GM12878 (cell line): ENCODE data around the gene CHMP6. TPM values are rescaled to one million over a fixed set of nuclear protein-coding genes. Genes with fewer than 3 reads are reported as not detected.

ENCODE experiments used
- ATAC-seq: fragments of 200-7000 bp; cut with Tn5 transposase; 3 replicates; pipeline ENCODE4 v1.9.1; 2020; ENCODE audit warnings: mild to moderate bottlenecking, moderate library complexity
- BruUV-seq: library from RNA; stranded (reverse); fragments of 400-500 nt; replicated peaks from 2 replicates; lab custom pipeline; 2021; lab: Mats Ljungman, UMichigan
- CTCF ChIA-PET: fragments of 300-600 bp; sonication (Branson Sonifier 250); formaldehyde crosslinking; extraction: SDS; loops from one replicate; lab custom pipeline; 2021; ENCODE audit warnings: inconsistent platforms; lab: Yijun Ruan, JAX
- POLR2A ChIA-PET: fragments of 350-600 bp; formaldehyde crosslinking; extraction: SDS; loops from one replicate; lab custom pipeline; 2021; ENCODE audit warnings: inconsistent platforms; lab: Charles Lee
- RAD21 ChIA-PET: fragments of 300-600 bp; sonication (Branson Sonifier 250); formaldehyde crosslinking; loops from one replicate; lab custom pipeline; 2023; ENCODE audit warnings: antibody characterized with exemption; ENCODE audit not compliant: unreplicated experiment; lab: Charles Lee
- SMC1A ChIA-PET: fragments of 300-600 bp; sonication (Branson Sonifier 250); formaldehyde crosslinking; loops from one replicate; lab custom pipeline; 2023; ENCODE audit not compliant: unreplicated experiment, uncharacterized antibody; lab: Charles Lee
- DNase-seq: peaks from one replicate; pipeline ENCODE4 v3.0.0-alpha.2; 2011; ENCODE audit warnings: low read depth, low spot score
- FAIRE-seq: peaks from 3 replicates; lab custom pipeline; 2011; peaks lifted over from hg19 to GRCh38; lab: Jason Lieb, UNC
- H2AFZ ChIP-seq: 2 replicates; pipeline ENCODE4 v1.6.0; 2011; ENCODE audit warnings: low read depth, low read length, control low read depth; ENCODE audit not compliant: control insufficient read depth
- H3K27ac ChIP-seq: 2 replicates; pipeline ENCODE4 v1.5.1; 2011; ENCODE audit warnings: control low read depth; ENCODE audit not compliant: control insufficient read depth, insufficient read depth
- H3K27me3 ChIP-seq, 2 experiments: replicated peaks in 1 of 2; 2 replicates each; pipeline versions ENCODE4 v1.6.0 to v1.6.1; 2011; ENCODE audit warnings: low read length in 1 of 2; ENCODE audit not compliant: control insufficient read depth in 2 of 2, insufficient read depth in 2 of 2
- H3K36me3 ChIP-seq, 2 experiments: 2 replicates each; pipeline ENCODE4 v1.5.1; 2011; ENCODE audit warnings: low read length in 1 of 2; ENCODE audit not compliant: control insufficient read depth in 2 of 2, insufficient read depth in 2 of 2
- H3K4me1 ChIP-seq: 2 replicates; pipeline ENCODE4 v1.6.1; 2011; ENCODE audit warnings: mild to moderate bottlenecking, low read length, moderate library complexity, mixed read lengths; ENCODE audit not compliant: control insufficient read depth, insufficient read depth
- H3K4me2 ChIP-seq: 2 replicates; pipeline ENCODE4 v1.6.0; 2011; ENCODE audit warnings: control low read depth; ENCODE audit not compliant: control insufficient read depth, insufficient read depth
- H3K4me3 ChIP-seq: fragments of 200-600 bp; sonication (generic); 2 replicates; pipeline ENCODE4 v1.5.1; 2016
- H3K79me2 ChIP-seq: 2 replicates; pipeline ENCODE4 v1.6.0; 2011; ENCODE audit warnings: low read length; ENCODE audit not compliant: control insufficient read depth, insufficient read depth
- H3K9ac ChIP-seq: 2 replicates; pipeline ENCODE4 v1.8.0; 2011; ENCODE audit warnings: low read length, control low read depth, mixed read lengths; ENCODE audit not compliant: control insufficient read depth, insufficient read depth
- H3K9me3 ChIP-seq: replicated peaks from 3 replicates; pipeline ENCODE4 v1.5.1; 2011; ENCODE audit warnings: mild to moderate bottlenecking, low read length; ENCODE audit not compliant: control insufficient read depth, insufficient read depth
- H4K20me1 ChIP-seq: 2 replicates; pipeline ENCODE4 v1.6.0; 2011; ENCODE audit not compliant: control insufficient read depth, insufficient read depth
- ATF7 ChIP-seq: fragments of 450-650 bp; IDR thresholded peaks from 2 replicates; pipeline ENCODE4 v1.6.1; 2016; ENCODE audit warnings: low read depth, mild to moderate bottlenecking
- BCL3 ChIP-seq: IDR thresholded peaks from 2 replicates; pipeline ENCODE4 v1.6.1; 2011; ENCODE audit warnings: borderline replicate concordance, low read depth, mild to moderate bottlenecking, moderate library complexity, low read length; ENCODE audit not compliant: insufficient read depth, poor library complexity, severe bottlenecking
- DPF2 ChIP-seq: fragments of 450-650 bp; IDR thresholded peaks from 2 replicates; pipeline ENCODE4 v1.6.1; 2017; ENCODE audit warnings: mild to moderate bottlenecking
- EGR1 ChIP-seq, 2 experiments: IDR thresholded peaks; 1 replicate in 1 of 2; 2 replicates in 1 of 2; pipeline ENCODE4 v1.6.1; 2011 to 2012; ENCODE audit warnings: low read depth in 2 of 2, low read length in 2 of 2, borderline replicate concordance in 1 of 2, mild to moderate bottlenecking in 1 of 2, moderate library complexity in 1 of 2
- EZH2 ChIP-seq: IDR thresholded peaks from 2 replicates; pipeline ENCODE4 v1.6.1; 2012; ENCODE audit warnings: low read depth, mild to moderate bottlenecking, control low read depth, inconsistent platforms, low read length, borderline replicate concordance; ENCODE audit not compliant: control insufficient read depth
- HDGF ChIP-seq: fragments of 450-650 bp; IDR thresholded peaks from 2 replicates; pipeline ENCODE4 v1.6.1; 2016; ENCODE audit warnings: antibody characterized with exemption
- JUNB ChIP-seq: IDR thresholded peaks from 2 replicates; pipeline ENCODE4 v1.6.1; 2016; ENCODE audit warnings: antibody characterized with exemption, mild to moderate bottlenecking
- NBN ChIP-seq: fragments of 450-650 bp; IDR thresholded peaks from 2 replicates; pipeline ENCODE4 v1.6.1; 2016
- PKNOX1 ChIP-seq: fragments of 450-650 bp; IDR thresholded peaks from 2 replicates; pipeline ENCODE4 v1.6.1; 2016; ENCODE audit warnings: mild to moderate bottlenecking
- POLR2AphosphoS5 ChIP-seq: IDR thresholded peaks from 2 replicates; pipeline ENCODE4 v1.6.1; 2011; ENCODE audit warnings: mild to moderate bottlenecking, low read length, inconsistent platforms
- RB1 ChIP-seq: fragments of 450-650 bp; formaldehyde crosslinking; IDR thresholded peaks from 2 replicates; pipeline ENCODE4 v1.6.1; 2017; ENCODE audit warnings: mild to moderate bottlenecking, borderline replicate concordance
- SPI1 ChIP-seq: IDR thresholded peaks from 2 replicates; pipeline ENCODE4 v1.6.1; 2011; ENCODE audit warnings: low read depth, mild to moderate bottlenecking, low read length, moderate library complexity, borderline replicate concordance; ENCODE audit not compliant: insufficient read depth
- TAF1 ChIP-seq: IDR thresholded peaks from 2 replicates; pipeline ENCODE4 v1.6.1; 2011; ENCODE audit warnings: mild to moderate bottlenecking, low read depth, low read length, borderline replicate concordance
- TCF3 ChIP-seq: IDR thresholded peaks from 2 replicates; pipeline ENCODE4 v1.6.1; 2012; ENCODE audit warnings: low read depth, mild to moderate bottlenecking, low read length, borderline replicate concordance; ENCODE audit not compliant: insufficient read depth
- ZBTB33 ChIP-seq: fragments of 450-650 bp; IDR thresholded peaks from 2 replicates; pipeline ENCODE4 v1.6.1; 2017; ENCODE audit warnings: mild to moderate bottlenecking
- ZNF207 ChIP-seq: fragments of 450-650 bp; IDR thresholded peaks from 2 replicates; pipeline ENCODE4 v1.6.1; 2014; ENCODE audit warnings: antibody characterized with exemption, mild to moderate bottlenecking, borderline replicate concordance
- ZNF24 ChIP-seq: fragments of 450-650 bp; IDR thresholded peaks from 2 replicates; pipeline ENCODE4 v1.6.1; 2017; ENCODE audit warnings: antibody characterized with exemption, mild to moderate bottlenecking
- WGBS: methylation state at CpG from one replicate; pipeline ENCODE4 v1.1.6; 2016; ENCODE audit warnings: low lambda C conversion rate; ENCODE audit not compliant: insufficient replicate concordance, insufficient coverage; ENCODE audit errors: missing lambda C conversion rate; 5-methylcytosine and 5-hydroxymethylcytosine counted together
- in situ Hi-C: fragments of 300-500 bp; cut with MboI; formaldehyde crosslinking; loops from 9 replicates; pipeline ENCODE4 v1.14.3; 2018; ENCODE audit warnings: mixed read lengths
- intact Hi-C: fragments of 100-400 bp; cut with micrococcal nuclease; formaldehyde crosslinking; loops from one replicate; pipeline ENCODE4 v1.14.2; 2022; ENCODE audit not compliant: unreplicated experiment
- polyA plus RNA-seq, 11 experiments: library from polyadenylated mRNA; depleted of rRNA in 4 of 11; unstranded in 6 of 11; stranded (reverse) in 5 of 11; fragments of >200 nt; fragmentation: Nextera tagmentation in 4 of 11; fragmentation: Illumina TruSeq in 1 of 11; extraction: Ambion mirVana in 4 of 11; extraction: Trizol in 1 of 11; gene quantifications; 1 replicate in 1 of 11; 2 replicates in 10 of 11; pipeline versions ENCODE4 v1.2.1 to v1.2.3, GENCODE V29; 2011 to 2016; ENCODE audit warnings: inconsistent platforms in 2 of 11, missing spikeins in 2 of 11, low read depth in 1 of 11
- total RNA-seq, 4 experiments: library from RNA; depleted of rRNA in 3 of 4; stranded (reverse); fragments of >200 nt in 3 of 4; fragmentation: Illumina TruSeq in 1 of 4; extraction: Trizol in 1 of 4; gene quantifications; 2 replicates each; pipeline versions ENCODE4 v1.2.1 to v1.2.3, GENCODE V29; 2013 to 2021

Gene CHMP6
- total and polyA plus RNA-seq, 10 of the 15 experiments (the other 5 are each of a cell fraction or from before 2014, with no cell fraction given): 0.21 to 37.9 (median 14.7) TPM

GRCh38 chr17:80980397-80981061, 11.1 kb upstream of the CHMP6 start:
- Histone ChIP-seq H3K4me2 (no peak overlapping the region), H3K4me1 (no peaks in the 10 kb centered on the region), H3K79me2 (no peaks in the 10 kb centered on the region), H4K20me1 (no peaks in the 10 kb centered on the region), H3K36me3 (no peaks in the 10 kb centered on the region), H3K4me3 (no peak overlapping the region), H3K9ac (no peak overlapping the region), H3K27me3 (peaks cover 0 to 3% of the 10 kb centered on the region in 2 experiments; a peak in 1 of 4 replicates), H2AFZ (no peak overlapping the region), H3K9me3 (no peaks in the 10 kb centered on the region), H3K27ac (no peak overlapping the region)
- ChIA-PET CTCF (interaction anchor here (0.9 to 2.1 kb wide), 3 partner anchors 9 to 553 kb away, joined by 3 to 6 read pairs (median 6); no protein-coding TSS in a partner anchor), POLR2A (no interaction called here), RAD21 (interaction anchor here (1.0 kb wide), 1 partner anchor 553 kb away, joined by 3 read pairs; no protein-coding TSS in a partner anchor), SMC1A (no interaction called here)
- intact Hi-C loops (loop anchor here (2.0 to 5.0 kb wide), 2 partner anchors 403 to 554 kb away; no protein-coding TSS in a partner anchor), in situ Hi-C loops (loop anchor here (5.0 kb wide), 1 partner anchor 553 kb away; no protein-coding TSS in a partner anchor)
- BruUV-seq: no TSS peak
- ATAC-seq (peak; percentile 41), FAIRE-seq (no peak), DNase-seq (no peak)
- 0% methylated on average over 6 of the region's 7 CpGs for WGBS
- TF ChIP-seq ZNF24: peak; percentile 99
- TF ChIP-seq DPF2: no peak
- TF ChIP-seq ZNF207: no peak
- TF ChIP-seq BCL3: peak; percentile 73
- TF ChIP-seq HDGF: peak; percentile 92
- peak; percentile 59 for TF ChIP-seq NBN
- peak; percentile 25; the same call in 1 of the 2 replicates for TF ChIP-seq PKNOX1
- TF ChIP-seq EGR1 (IDR thresholded peaks at IDR 0.05; ENCODE audit: borderline replicate concordance in 1 of 2, low read depth in 2 of 2, low read length in 2 of 2): peak in 1 of 2 experiments; percentile 74; a peak in 2 of 3 replicates
- TF ChIP-seq EZH2: no peak
- TF ChIP-seq RB1: no peak
- no peak for TF ChIP-seq ZBTB33
- TF ChIP-seq ATF7: 0 out of 2 replicates have a peak, but pooled peaks have one; percentile 18
- no peak for TF ChIP-seq TAF1
- peak; percentile 6; the same call in 1 of the 2 replicates for TF ChIP-seq TCF3
- no peak for TF ChIP-seq POLR2AphosphoS5
- TF ChIP-seq SPI1: peak; percentile 55; the same call in 1 of the 2 replicates
- TF ChIP-seq JUNB: peak; percentile 9; the same call in 1 of the 2 replicates
